Brain microvascular endothelial cell (primary cell): Measurements from ENCODE around the gene FAM228B.

Experiments
- DNase-seq: peaks from one replicate; pipeline ENCODE4 v3.0.0-alpha.2; 2020
- H3K27ac ChIP-seq: fragments of 250-450 bp; sonication (Bioruptor Pico); 2 replicates; pipeline ENCODE4 v1.5.1; 2020; ENCODE audit warnings: mild to moderate bottlenecking, moderate library complexity
- H3K27me3 ChIP-seq: fragments of 250-450 bp; sonication (Bioruptor Pico); replicated peaks from 2 replicates; pipeline ENCODE4 v1.5.1; 2020; ENCODE audit warnings: mild to moderate bottlenecking
- H3K36me3 ChIP-seq: fragments of 250-450 bp; sonication (Bioruptor Pico); replicated peaks from 2 replicates; pipeline ENCODE4 v1.5.1; 2020; ENCODE audit warnings: mild to moderate bottlenecking
- H3K4me3 ChIP-seq: 2 replicates; pipeline ENCODE4 v1.5.1; 2011; ENCODE audit warnings: low read depth, mild to moderate bottlenecking, control low read depth, low read length, moderate library complexity
- in situ Hi-C: cut with HindIII; loops from 2 replicates; pipeline ENCODE4 v1.10.0; 2017; ENCODE audit warnings: low sequenced_read_pairs, low pct_ligation_motif_present
- TF ChIP-seq, protein P1 (sequence below): IDR thresholded peaks from 2 replicates; pipeline ENCODE4 v1.5.1; 2011; ENCODE audit warnings: low read depth, mild to moderate bottlenecking, moderate library complexity, low read length, control low read depth, inconsistent platforms; ENCODE audit errors: missing control alignments

Gene FAM228B

DNA sequence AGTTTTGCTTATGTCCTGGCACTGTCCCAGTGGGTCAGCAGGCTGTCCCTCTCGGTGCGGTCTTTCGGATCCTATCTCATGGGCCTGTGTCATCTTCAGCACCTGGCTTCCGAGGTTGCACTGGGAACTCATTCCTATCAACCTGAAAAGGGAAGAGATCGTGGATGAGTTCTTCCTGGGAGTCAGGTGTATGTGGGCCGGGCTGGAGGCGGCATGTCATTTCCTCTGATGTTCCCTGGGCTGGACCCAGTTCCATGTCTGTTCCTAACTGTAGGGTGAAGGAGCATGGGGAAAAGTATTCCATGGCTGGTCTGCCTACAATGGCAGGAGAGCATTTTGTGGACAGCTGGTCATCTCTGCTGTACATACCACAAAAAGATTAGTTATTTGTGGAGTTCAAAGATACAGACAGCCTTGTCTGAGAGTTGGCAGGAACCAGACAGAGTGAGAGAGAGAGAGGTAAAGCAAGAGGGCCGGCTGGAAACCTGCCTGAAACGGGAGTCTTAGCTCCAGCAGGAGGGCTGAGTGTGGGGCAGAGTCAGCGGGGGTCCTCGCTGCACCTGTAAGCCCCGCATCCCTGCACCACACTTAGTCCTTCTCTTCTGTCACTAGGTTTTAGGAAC is 76.8 kb downstream of the FAM228B start:
- H3K27me3 ChIP-seq, result no peaks in the 10 kb centered on the region
- in situ Hi-C loops, result no loop called here
- H3K27ac ChIP-seq, result no peak overlapping the region
- TF ChIP-seq, protein P1, sequence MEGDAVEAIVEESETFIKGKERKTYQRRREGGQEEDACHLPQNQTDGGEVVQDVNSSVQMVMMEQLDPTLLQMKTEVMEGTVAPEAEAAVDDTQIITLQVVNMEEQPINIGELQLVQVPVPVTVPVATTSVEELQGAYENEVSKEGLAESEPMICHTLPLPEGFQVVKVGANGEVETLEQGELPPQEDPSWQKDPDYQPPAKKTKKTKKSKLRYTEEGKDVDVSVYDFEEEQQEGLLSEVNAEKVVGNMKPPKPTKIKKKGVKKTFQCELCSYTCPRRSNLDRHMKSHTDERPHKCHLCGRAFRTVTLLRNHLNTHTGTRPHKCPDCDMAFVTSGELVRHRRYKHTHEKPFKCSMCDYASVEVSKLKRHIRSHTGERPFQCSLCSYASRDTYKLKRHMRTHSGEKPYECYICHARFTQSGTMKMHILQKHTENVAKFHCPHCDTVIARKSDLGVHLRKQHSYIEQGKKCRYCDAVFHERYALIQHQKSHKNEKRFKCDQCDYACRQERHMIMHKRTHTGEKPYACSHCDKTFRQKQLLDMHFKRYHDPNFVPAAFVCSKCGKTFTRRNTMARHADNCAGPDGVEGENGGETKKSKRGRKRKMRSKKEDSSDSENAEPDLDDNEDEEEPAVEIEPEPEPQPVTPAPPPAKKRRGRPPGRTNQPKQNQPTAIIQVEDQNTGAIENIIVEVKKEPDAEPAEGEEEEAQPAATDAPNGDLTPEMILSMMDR, result no peak
- DNase-seq, result no peak
- H3K4me3 ChIP-seq, result no peak overlapping the region
- no peaks in the 10 kb centered on the region for H3K36me3 ChIP-seq

DNA sequence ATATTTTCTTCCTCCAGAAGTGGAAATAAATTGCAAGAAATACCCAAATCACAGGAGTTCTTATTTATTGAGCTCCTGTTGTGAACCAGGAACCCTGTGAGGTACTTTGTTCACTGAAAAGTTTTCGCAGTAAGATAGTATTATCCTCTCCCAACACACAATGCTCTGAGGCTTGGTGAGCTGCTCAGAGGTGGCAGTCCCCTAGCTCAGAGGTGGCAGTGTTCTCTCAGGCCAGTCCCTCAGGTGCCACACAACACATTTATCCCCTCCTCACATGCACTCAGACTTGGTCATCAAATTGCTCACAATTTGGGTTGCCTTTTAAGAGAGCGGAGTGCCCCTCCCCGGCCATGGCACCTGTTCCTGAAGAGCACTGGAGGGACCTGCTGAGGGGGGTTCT is 77.5 kb downstream of the FAM228B start:
- in situ Hi-C loops, result no loop called here
- no peak for DNase-seq
- TF ChIP-seq, protein P1, result no peak
- no peak overlapping the region for H3K4me3 ChIP-seq
- H3K36me3 ChIP-seq, result no peaks in the 10 kb centered on the region
- no peaks in the 10 kb centered on the region for H3K27me3 ChIP-seq
- no peak overlapping the region for H3K27ac ChIP-seq

DNA sequence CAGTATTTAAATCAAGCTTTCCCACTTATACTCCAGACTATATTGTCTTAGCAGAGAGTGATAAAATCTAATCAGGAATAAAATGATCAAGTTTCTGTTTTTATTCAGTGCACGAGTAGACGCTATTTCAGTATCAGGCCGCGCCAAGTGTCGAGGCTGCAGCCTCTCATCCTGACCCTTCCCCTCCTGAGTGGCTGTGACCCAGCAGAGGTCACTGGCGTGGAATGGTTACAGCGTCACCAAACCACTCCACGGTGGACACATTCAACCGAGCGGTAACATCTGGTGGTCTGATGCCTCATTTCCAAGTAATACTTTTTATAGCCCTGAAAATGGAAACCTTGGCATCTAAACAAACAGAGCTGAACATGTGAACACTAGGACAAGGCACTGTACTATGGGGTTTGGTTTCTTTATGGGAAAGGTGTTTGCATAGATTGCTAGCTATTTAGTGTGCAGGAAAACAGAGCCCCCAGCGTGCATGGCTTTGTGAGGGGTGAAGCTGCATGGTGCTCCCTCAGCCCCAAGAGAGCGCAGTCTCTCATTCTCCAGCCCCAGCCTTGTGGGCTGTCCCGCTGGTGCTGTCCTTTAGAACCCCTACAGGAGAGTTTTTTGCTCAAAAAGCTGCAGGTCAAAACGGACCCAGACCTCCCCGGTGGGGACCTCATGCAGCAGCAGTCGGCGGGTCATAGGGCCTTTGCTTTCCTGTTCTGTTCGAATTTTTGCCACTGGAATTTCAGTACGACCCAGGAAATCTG is 79.9 kb downstream of the FAM228B start:
- H3K27me3 ChIP-seq, result no peaks in the 10 kb centered on the region
- no peak for DNase-seq
- no peaks in the 10 kb centered on the region for H3K36me3 ChIP-seq
- H3K4me3 ChIP-seq, result no peak overlapping the region
- TF ChIP-seq, protein P1, result no peak
- in situ Hi-C loops, result no loop called here
- no peak overlapping the region for H3K27ac ChIP-seq

DNA sequence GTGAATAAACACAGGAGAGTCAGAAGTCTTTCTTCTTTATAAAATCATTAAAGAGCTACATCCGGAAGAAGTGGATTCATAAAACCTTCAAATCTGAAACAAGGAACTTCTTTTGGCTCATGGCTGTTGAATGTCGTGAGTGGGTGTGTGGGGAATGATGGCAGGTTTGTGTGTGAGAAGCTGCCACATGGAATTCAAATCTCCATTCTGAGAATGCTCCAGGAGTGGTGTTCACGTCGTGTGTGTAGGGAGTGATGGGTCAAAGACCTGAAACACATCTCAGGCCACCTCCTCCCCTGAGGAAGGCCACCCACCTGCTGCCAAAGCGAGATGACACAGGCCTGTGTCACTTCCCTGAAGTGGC is 80.5 kb downstream of the FAM228B start:
- no peak overlapping the region for H3K4me3 ChIP-seq
- TF ChIP-seq, protein P1, result no peak
- in situ Hi-C loops, result no loop called here
- no peaks in the 10 kb centered on the region for H3K36me3 ChIP-seq
- H3K27me3 ChIP-seq, result no peaks in the 10 kb centered on the region
- DNase-seq, result no peak
- no peak overlapping the region for H3K27ac ChIP-seq

DNA sequence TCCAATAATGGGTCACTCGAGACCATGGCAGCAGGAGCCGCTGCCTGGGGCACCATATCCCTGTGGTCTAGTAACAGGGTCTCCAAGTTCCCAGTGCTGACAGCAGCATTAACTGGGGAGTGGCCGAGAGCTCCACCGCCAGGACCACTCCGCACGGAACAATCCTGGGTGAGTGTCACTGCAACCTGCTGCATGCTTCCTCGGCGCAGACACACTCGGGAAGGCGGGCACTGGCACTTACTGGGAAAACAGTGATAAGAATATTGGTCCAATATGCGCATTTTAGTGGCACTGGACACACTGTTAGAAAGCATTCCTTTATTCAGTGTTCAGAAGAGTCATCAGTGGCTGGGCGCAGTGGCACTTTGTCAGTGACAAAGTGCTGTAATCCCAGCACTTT is 81.2 kb downstream of the FAM228B start:
- DNase-seq, result no peak
- Histone ChIP-seq H3K4me3 (no peak overlapping the region), H3K27ac (no peak overlapping the region), H3K36me3 (no peaks in the 10 kb centered on the region), H3K27me3 (no peaks in the 10 kb centered on the region)
- TF ChIP-seq, protein P1, result no peak
- in situ Hi-C loops, result no loop called here
